ENCODE measurements around the gene RGR. TPM values are rescaled to one million over a fixed set of nuclear protein-coding genes. Genes with fewer than 3 reads are reported as not detected.
A peak's percentile ranks its signal among the peaks of the same experiment; 100 is the strongest.
"Not testable (repeated sequence)": the region's sequence is repeated elsewhere in the genome, so short reads cannot be mapped to it uniquely, and the experiment has no call there.

RGR gene
- polyA plus RNA-seq, 1 donor (not counting 4 experiments of a cell fraction or from before 2014, with no cell fraction given): not detected

GRCh38 chr10:84269162-84269561 is 24.3 kb downstream of the RGR start:
- no peak overlapping the region for H3K9ac ChIP-seq (ENCODE audit: control insufficient read depth, extremely low read depth, insufficient read depth, low read length)
- no peak for TF ChIP-seq EZH2 (IDR thresholded peaks at IDR 0.05; ENCODE audit: low read length)
- no peak for TF ChIP-seq CTCF (optimal IDR thresholded peaks at IDR 0.05 in 1 of 3, IDR thresholded peaks at IDR 0.05 in 1 of 3, conservative IDR thresholded peaks at IDR 0.05 in 1 of 3; ENCODE audit: extremely low read depth in 1 of 3, insufficient read depth in 2 of 3, low read length in 3 of 3)
- dilution Hi-C loops (cut with MboI; ENCODE audit: extremely low pct_ligation_motif_present, low sequenced_read_pairs): no loop called here
- H3K27ac ChIP-seq (ENCODE audit: control insufficient read depth, insufficient read depth, low read length): peak overlapping the region; percentile 17
- H4K20me1 ChIP-seq (ENCODE audit: control insufficient read depth, extremely low read depth, insufficient read depth, low read length): no peaks in the 10 kb centered on the region
- peaks cover 7% of the 10 kb centered on the region for H3K4me1 ChIP-seq (ENCODE audit: control insufficient read depth, extremely low read depth, insufficient read depth, low read length)
- no peaks in the 10 kb centered on the region for H3K36me3 ChIP-seq (ENCODE audit: control insufficient read depth in 2 of 2, extremely low read depth in 1 of 2, insufficient read depth in 2 of 2, low read length in 2 of 2)
- H3K27me3 ChIP-seq (ENCODE audit: control insufficient read depth, extremely low read depth, insufficient read depth, low read length): no peaks in the 10 kb centered on the region
- no peak overlapping the region for H3K4me2 ChIP-seq (ENCODE audit: control insufficient read depth, extremely low read depth, insufficient read depth, low read depth, low read length)
- H3K9me1 ChIP-seq (ENCODE audit: control insufficient read depth, extremely low read depth, insufficient read depth, low read length): no peaks in the 10 kb centered on the region
- DNase-seq (ENCODE audit: low read depth, low spot score) (no peak), FAIRE-seq (no peak)
- H2AFZ ChIP-seq (ENCODE audit: control insufficient read depth, low read length): no peak overlapping the region
- H3K4me3 ChIP-seq (ENCODE audit: control insufficient read depth in 2 of 3, extremely low read depth in 1 of 3, insufficient read depth in 2 of 3, low read depth in 1 of 3, low read length in 3 of 3): no peak overlapping the region
- H3K79me2 ChIP-seq (ENCODE audit: control insufficient read depth, insufficient read depth, low read length): no peaks in the 10 kb centered on the region
- H3K9me3 ChIP-seq (ENCODE audit: control insufficient read depth, low read depth, low read length): no peaks in the 10 kb centered on the region

- Histone ChIP-seq H3K27ac (ENCODE audit: control insufficient read depth, insufficient read depth, low read length) (peak overlapping the region; percentile 17), H3K9me3 (ENCODE audit: control insufficient read depth, low read depth, low read length) (no peaks in the 10 kb centered on the region), H3K4me2 (ENCODE audit: control insufficient read depth, extremely low read depth, insufficient read depth, low read depth, low read length) (peak overlapping the region; percentile 20), H3K36me3 (ENCODE audit: control insufficient read depth in 2 of 2, extremely low read depth in 1 of 2, insufficient read depth in 2 of 2, low read length in 2 of 2) (no peaks in the 10 kb centered on the region), H3K27me3 (ENCODE audit: control insufficient read depth, extremely low read depth, insufficient read depth, low read length) (no peaks in the 10 kb centered on the region), H2AFZ (ENCODE audit: control insufficient read depth, low read length) (no peak overlapping the region), H3K9me1 (ENCODE audit: control insufficient read depth, extremely low read depth, insufficient read depth, low read length) (no peaks in the 10 kb centered on the region), H4K20me1 (ENCODE audit: control insufficient read depth, extremely low read depth, insufficient read depth, low read length) (no peaks in the 10 kb centered on the region), H3K4me3 (ENCODE audit: control insufficient read depth in 2 of 3, extremely low read depth in 1 of 3, insufficient read depth in 2 of 3, low read depth in 1 of 3, low read length in 3 of 3) (no peak overlapping the region), H3K79me2 (ENCODE audit: control insufficient read depth, insufficient read depth, low read length) (no peaks in the 10 kb centered on the region), H3K4me1 (ENCODE audit: control insufficient read depth, extremely low read depth, insufficient read depth, low read length) (peaks cover 7% of the 10 kb centered on the region), H3K9ac (ENCODE audit: control insufficient read depth, extremely low read depth, insufficient read depth, low read length) (no peak overlapping the region)
- FAIRE-seq (no peak), DNase-seq (ENCODE audit: low read depth, low spot score) (peak; percentile 78)
- no peak for TF ChIP-seq EZH2 (IDR thresholded peaks at IDR 0.05; ENCODE audit: low read length)
- dilution Hi-C loops (cut with MboI; ENCODE audit: extremely low pct_ligation_motif_present, low sequenced_read_pairs): no loop called here
Observed at GRCh38 chr10:84269773-84270172, 24.9 kb downstream of the RGR start.

DNA sequence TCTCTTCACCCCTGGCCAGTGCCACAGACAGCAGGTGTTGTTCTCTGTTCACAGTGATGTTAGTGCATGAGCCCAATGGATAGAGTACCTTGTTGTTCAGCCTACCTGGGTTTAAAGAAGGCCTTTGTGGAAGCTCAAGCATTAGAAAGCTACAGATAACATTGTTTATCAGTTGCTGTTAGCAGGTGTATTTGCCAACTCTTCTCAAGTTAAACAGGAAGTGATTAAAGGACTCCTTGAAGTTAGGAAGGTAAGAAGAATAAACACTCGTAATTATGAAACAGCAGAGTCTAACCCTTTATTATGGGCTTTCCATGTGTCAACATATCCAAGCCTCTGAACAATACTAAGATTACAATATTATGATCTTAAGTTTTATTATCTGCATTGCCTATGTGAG is 25.9 kb downstream of the RGR start:
- H3K9ac ChIP-seq (ENCODE audit: control insufficient read depth, extremely low read depth, insufficient read depth, low read length): no peak overlapping the region
- FAIRE-seq (no peak), DNase-seq (ENCODE audit: low read depth, low spot score) (no peak)
- TF ChIP-seq EZH2 (IDR thresholded peaks at IDR 0.05; ENCODE audit: low read length): no peak
- no peak for TF ChIP-seq CTCF (optimal IDR thresholded peaks at IDR 0.05 in 1 of 3, IDR thresholded peaks at IDR 0.05 in 1 of 3, conservative IDR thresholded peaks at IDR 0.05 in 1 of 3; ENCODE audit: extremely low read depth in 1 of 3, insufficient read depth in 2 of 3, low read length in 3 of 3)
- H3K4me1 ChIP-seq (ENCODE audit: control insufficient read depth, extremely low read depth, insufficient read depth, low read length): peaks cover 7% of the 10 kb centered on the region
- H3K9me3 ChIP-seq (ENCODE audit: control insufficient read depth, low read depth, low read length): no peaks in the 10 kb centered on the region
- no peak overlapping the region for H3K4me3 ChIP-seq (ENCODE audit: control insufficient read depth in 2 of 3, extremely low read depth in 1 of 3, insufficient read depth in 2 of 3, low read depth in 1 of 3, low read length in 3 of 3)
- no peaks in the 10 kb centered on the region for H4K20me1 ChIP-seq (ENCODE audit: control insufficient read depth, extremely low read depth, insufficient read depth, low read length)
- H3K36me3 ChIP-seq (ENCODE audit: control insufficient read depth in 2 of 2, extremely low read depth in 1 of 2, insufficient read depth in 2 of 2, low read length in 2 of 2): no peaks in the 10 kb centered on the region
- H3K27ac ChIP-seq (ENCODE audit: control insufficient read depth, insufficient read depth, low read length): no peak overlapping the region
- H3K27me3 ChIP-seq (ENCODE audit: control insufficient read depth, extremely low read depth, insufficient read depth, low read length): no peaks in the 10 kb centered on the region
- no peaks in the 10 kb centered on the region for H3K9me1 ChIP-seq (ENCODE audit: control insufficient read depth, extremely low read depth, insufficient read depth, low read length)
- H3K4me2 ChIP-seq (ENCODE audit: control insufficient read depth, extremely low read depth, insufficient read depth, low read depth, low read length): no peak overlapping the region
- H2AFZ ChIP-seq (ENCODE audit: control insufficient read depth, low read length): no peak overlapping the region
- dilution Hi-C loops (cut with MboI; ENCODE audit: extremely low pct_ligation_motif_present, low sequenced_read_pairs): no loop called here
- H3K79me2 ChIP-seq (ENCODE audit: control insufficient read depth, insufficient read depth, low read length): no peaks in the 10 kb centered on the region

DNA sequence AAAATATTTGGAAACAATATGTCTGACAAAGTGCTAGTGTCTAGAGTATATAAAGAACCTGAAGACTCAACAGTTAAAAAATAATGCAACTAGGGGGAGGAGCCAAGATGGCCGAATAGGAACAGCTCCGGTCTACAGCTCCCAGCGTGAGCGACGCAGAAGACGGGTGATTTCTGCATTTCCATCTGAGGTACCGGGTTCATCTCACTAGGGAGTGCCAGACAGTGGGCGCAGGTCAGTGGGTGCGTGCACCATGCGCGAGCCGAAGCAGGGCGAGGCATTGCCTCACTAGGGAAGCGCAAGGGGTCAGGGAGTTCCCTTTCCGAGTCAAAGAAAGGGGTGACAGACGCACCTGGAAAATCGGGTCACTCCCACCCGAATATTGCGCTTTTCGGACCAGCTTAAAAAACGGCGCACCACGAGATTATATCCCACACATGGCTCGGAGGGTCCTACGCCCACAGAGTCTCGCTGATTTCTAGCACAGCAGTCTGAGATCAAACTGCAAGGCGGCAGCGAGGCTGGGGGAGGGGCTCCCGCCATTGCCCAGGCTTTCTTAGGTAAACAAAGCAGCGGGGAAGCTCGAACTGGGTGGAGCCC is 35.1 kb downstream of the RGR start:
- H2AFZ ChIP-seq (ENCODE audit: control insufficient read depth, low read length); H4K20me1 ChIP-seq (ENCODE audit: control insufficient read depth, extremely low read depth, insufficient read depth, low read length); H3K27ac ChIP-seq (ENCODE audit: control insufficient read depth, insufficient read depth, low read length); H3K9me1 ChIP-seq (ENCODE audit: control insufficient read depth, extremely low read depth, insufficient read depth, low read length); DNase-seq (ENCODE audit: low read depth, low spot score); H3K79me2 ChIP-seq (ENCODE audit: control insufficient read depth, insufficient read depth, low read length); dilution Hi-C loops (cut with MboI; ENCODE audit: extremely low pct_ligation_motif_present, low sequenced_read_pairs); H3K4me1 ChIP-seq (ENCODE audit: control insufficient read depth, extremely low read depth, insufficient read depth, low read length); H3K27me3 ChIP-seq (ENCODE audit: control insufficient read depth, extremely low read depth, insufficient read depth, low read length); H3K36me3 ChIP-seq (ENCODE audit: control insufficient read depth in 2 of 2, extremely low read depth in 1 of 2, insufficient read depth in 2 of 2, low read length in 2 of 2); H3K9me3 ChIP-seq (ENCODE audit: control insufficient read depth, low read depth, low read length); H3K4me3 ChIP-seq (ENCODE audit: control insufficient read depth in 2 of 3, extremely low read depth in 1 of 3, insufficient read depth in 2 of 3, low read depth in 1 of 3, low read length in 3 of 3); FAIRE-seq; H3K4me2 ChIP-seq (ENCODE audit: control insufficient read depth, extremely low read depth, insufficient read depth, low read depth, low read length); H3K9ac ChIP-seq (ENCODE audit: control insufficient read depth, extremely low read depth, insufficient read depth, low read length): not testable (repeated sequence)

Data from keratinocyte (primary cell).